Thyroid gland (tissue), 4 donors: ENCODE results near the gene UCP3. TPM values are rescaled to one million over a fixed set of nuclear protein-coding genes. Genes with fewer than 3 reads are reported as not detected.

Experiments used
- DNase-seq, 2 donors: peaks; one replicate each; pipeline ENCODE4 v3.0.0-alpha.2; 2019
- H3K27ac ChIP-seq, 3 donors: fragments of 200-600 bp; sonication (generic); 1 replicate in 2 of 3; 2 replicates in 1 of 3; pipeline ENCODE4 v1.5.1; 2016 to 2019; ENCODE audit warnings: mild to moderate bottlenecking in 1 of 3, moderate library complexity in 1 of 3
- H3K27me3 ChIP-seq: fragments of 200-600 bp; sonication (generic); one replicate; pipeline ENCODE4 v1.5.1; 2019
- H3K36me3 ChIP-seq, 2 donors: fragments of 200-600 bp; sonication (generic); one replicate each; pipeline ENCODE4 v1.5.1; 2016 to 2019
- H3K4me1 ChIP-seq, 2 donors: fragments of 200-600 bp; sonication (generic); one replicate each; pipeline ENCODE4 v1.5.1; 2017 to 2019
- H3K4me3 ChIP-seq, 3 donors: fragments of 200-600 bp; sonication (generic); replicated peaks in 1 of 3; 1 replicate in 2 of 3; 2 replicates in 1 of 3; pipeline ENCODE4 v1.5.1; 2016; ENCODE audit warnings: mild to moderate bottlenecking in 1 of 3
- H3K9me3 ChIP-seq: fragments of 200-600 bp; sonication (generic); one replicate; pipeline ENCODE4 v1.5.1; 2017
- CTCF ChIP-seq, 6 experiments: fragments of 200-600 bp in 3 of 6; fragments of 450-650 bp in 3 of 6; sonication (generic) in 3 of 6; IDR thresholded peaks; one replicate each; pipeline ENCODE4 v1.5.1; 2016 to 2019; ENCODE audit warnings: antibody characterized with exemption in 6 of 6, mild to moderate bottlenecking in 2 of 6, inconsistent platforms in 1 of 6, moderate library complexity in 1 of 6
- POLR2A ChIP-seq, 2 donors: fragments of 450-650 bp; IDR thresholded peaks; one replicate each; pipeline ENCODE4 v1.6.1; 2017; ENCODE audit warnings: antibody characterized with exemption in 2 of 2, mild to moderate bottlenecking in 2 of 2, moderate library complexity in 1 of 2
- WGBS, 2 donors: methylation state at CpG; one replicate each; pipeline ENCODE4 v1.1.5; 2017; 5-methylcytosine and 5-hydroxymethylcytosine counted together
- intact Hi-C: fragments of 100-400 bp; cut with DNase I; formaldehyde crosslinking; loops from one replicate; pipeline ENCODE4 v1.15.1; 2023
- total RNA-seq, 4 donors: library from RNA; depleted of rRNA; stranded (reverse); fragments of >200 nt; gene quantifications; one replicate each; pipeline ENCODE4 v1.2.3, GENCODE V29; 2016

Gene UCP3
- total RNA-seq, 4 donors from 2014 or later: 3.1 to 3.6 (median 3.4) TPM

- no peak for TF ChIP-seq POLR2A (IDR thresholded peaks at IDR 0.05)
- no peak for TF ChIP-seq CTCF (IDR thresholded peaks at IDR 0.05)
- no peak for DNase-seq
- intact Hi-C loops: no loop called here
- Histone ChIP-seq H3K27me3 (no peaks in the 10 kb centered on the region), H3K4me1 (peaks cover 0 to 5% of the 10 kb centered on the region in 2 donors), H3K4me3 (no peak overlapping the region), H3K36me3 (no peaks in the 10 kb centered on the region), H3K9me3 (no peaks in the 10 kb centered on the region), H3K27ac (no peak overlapping the region)
- 96 to 99% methylated on average over 5 of the region's 5 CpGs for WGBS, 2 donors
Measured at GRCh38 chr11:74048993-74049392, 40.1 kb upstream of the UCP3 start.

GRCh38 chr11:74044538-74044937 lies 35.7 kb upstream of the UCP3 start:
- Histone ChIP-seq H3K4me1 (peaks cover 0 to 5% of the 10 kb centered on the region in 2 donors), H3K36me3 (peaks cover 8% of the 10 kb centered on the region in 2 donors), H3K27ac (no peak overlapping the region), H3K9me3 (no peaks in the 10 kb centered on the region), H3K4me3 (no peak overlapping the region), H3K27me3 (no peaks in the 10 kb centered on the region)
- no peak for TF ChIP-seq CTCF (IDR thresholded peaks at IDR 0.05)
- TF ChIP-seq POLR2A (IDR thresholded peaks at IDR 0.05): no peak
- no peak for DNase-seq
- intact Hi-C loops: no loop called here
- 87 to 89% methylated on average over 2 of the region's 2 CpGs for WGBS, 2 donors

- no peaks in the 10 kb centered on the region for H3K27me3 ChIP-seq
- 98 to 100% methylated on average over 1 of the region's 1 CpG for WGBS, 2 donors
- TF ChIP-seq CTCF (IDR thresholded peaks at IDR 0.05) (no peak), POLR2A (IDR thresholded peaks at IDR 0.05) (no peak)
- no peak overlapping the region for H3K4me3 ChIP-seq
- H3K9me3 ChIP-seq: no peaks in the 10 kb centered on the region
- H3K4me1 ChIP-seq: peaks cover 0 to 5% of the 10 kb centered on the region in 2 donors
- intact Hi-C loops: no loop called here
- H3K27ac ChIP-seq: no peak overlapping the region
- peaks cover 8% of the 10 kb centered on the region in 2 donors for H3K36me3 ChIP-seq
- no peak for DNase-seq
Measured at GRCh38 chr11:74043450-74043849, 34.6 kb upstream of the UCP3 start.

- H3K4me1 ChIP-seq: peaks cover 0 to 13% of the 10 kb centered on the region in 2 donors
- 74 to 84% methylated on average over 4 of the region's 4 CpGs for WGBS, 2 donors
- peak; percentile 12 to 15 for DNase-seq
- peaks cover 27 to 30% of the 10 kb centered on the region in 2 donors for H3K36me3 ChIP-seq
- peak overlapping the region in 2 of 3 donors; percentile 20 to 27 for H3K27ac ChIP-seq
- H3K27me3 ChIP-seq: no peaks in the 10 kb centered on the region
- H3K4me3 ChIP-seq: no peak overlapping the region
- no peak for TF ChIP-seq POLR2A (IDR thresholded peaks at IDR 0.05)
- no peak for TF ChIP-seq CTCF (IDR thresholded peaks at IDR 0.05)
- intact Hi-C loops: no loop called here
- H3K9me3 ChIP-seq: no peaks in the 10 kb centered on the region
Measured at GRCh38 chr11:74037309-74037708, 28.4 kb upstream of the UCP3 start.

- TF ChIP-seq CTCF (IDR thresholded peaks at IDR 0.05) (no peak), POLR2A (IDR thresholded peaks at IDR 0.05) (no peak)
- H3K4me1 ChIP-seq: peaks cover 0 to 13% of the 10 kb centered on the region in 2 donors
- H3K27me3 ChIP-seq: no peaks in the 10 kb centered on the region
- intact Hi-C loops: no loop called here
- H3K9me3 ChIP-seq: no peaks in the 10 kb centered on the region
- peaks cover 21 to 23% of the 10 kb centered on the region in 2 donors for H3K36me3 ChIP-seq
- no peak overlapping the region for H3K4me3 ChIP-seq
- DNase-seq: no peak
- H3K27ac ChIP-seq: no peak overlapping the region
- 85 to 93% methylated on average over 1 of the region's 1 CpG for WGBS, 2 donors
Measured at GRCh38 chr11:74035264-74035663, 26.4 kb upstream of the UCP3 start.
